PFSK-1 (cell line): Measurements from ENCODE around the gene ETFBKMT.

ENCODE experiments used
- FOXP2 ChIP-seq: optimal IDR thresholded peaks from 2 replicates; pipeline ENCODE3; 2011; ENCODE audit warnings: borderline replicate concordance, control low read depth, inconsistent platforms; ENCODE audit not compliant: insufficient read depth; ENCODE audit errors: extremely low read length, extremely low read depth
- POLR2AphosphoS5 ChIP-seq: IDR thresholded peaks from 2 replicates; pipeline ENCODE4 v1.6.1; 2012; ENCODE audit warnings: low read depth, mild to moderate bottlenecking, control low read depth, low read length, moderate library complexity
- SIN3A ChIP-seq: IDR thresholded peaks from 2 replicates; pipeline ENCODE4 v1.6.1; 2012; ENCODE audit warnings: mild to moderate bottlenecking, low read length, moderate library complexity, borderline replicate concordance; ENCODE audit not compliant: insufficient read depth
- TAF1 ChIP-seq: IDR thresholded peaks from 2 replicates; pipeline ENCODE4 v1.6.1; 2012; ENCODE audit warnings: low read length, control low read depth, borderline replicate concordance; ENCODE audit not compliant: insufficient read depth
- TF ChIP-seq, protein P1 (sequence below), 2 experiments: IDR thresholded peaks; 2 replicates each; pipeline versions ENCODE4 v1.6.1 to v1.8.0; 2011 to 2012; ENCODE audit warnings: low read depth in 2 of 2, low read length in 2 of 2, control low read depth in 1 of 2, inconsistent platforms in 1 of 2, mild to moderate bottlenecking in 1 of 2, moderate library complexity in 1 of 2; ENCODE audit not compliant: insufficient read depth in 1 of 2

GRCh38 chr12:31702047-31702446 is 42.6 kb downstream of the ETFBKMT start:
- TF ChIP-seq POLR2AphosphoS5, result no peak
- TF ChIP-seq, protein P1, sequence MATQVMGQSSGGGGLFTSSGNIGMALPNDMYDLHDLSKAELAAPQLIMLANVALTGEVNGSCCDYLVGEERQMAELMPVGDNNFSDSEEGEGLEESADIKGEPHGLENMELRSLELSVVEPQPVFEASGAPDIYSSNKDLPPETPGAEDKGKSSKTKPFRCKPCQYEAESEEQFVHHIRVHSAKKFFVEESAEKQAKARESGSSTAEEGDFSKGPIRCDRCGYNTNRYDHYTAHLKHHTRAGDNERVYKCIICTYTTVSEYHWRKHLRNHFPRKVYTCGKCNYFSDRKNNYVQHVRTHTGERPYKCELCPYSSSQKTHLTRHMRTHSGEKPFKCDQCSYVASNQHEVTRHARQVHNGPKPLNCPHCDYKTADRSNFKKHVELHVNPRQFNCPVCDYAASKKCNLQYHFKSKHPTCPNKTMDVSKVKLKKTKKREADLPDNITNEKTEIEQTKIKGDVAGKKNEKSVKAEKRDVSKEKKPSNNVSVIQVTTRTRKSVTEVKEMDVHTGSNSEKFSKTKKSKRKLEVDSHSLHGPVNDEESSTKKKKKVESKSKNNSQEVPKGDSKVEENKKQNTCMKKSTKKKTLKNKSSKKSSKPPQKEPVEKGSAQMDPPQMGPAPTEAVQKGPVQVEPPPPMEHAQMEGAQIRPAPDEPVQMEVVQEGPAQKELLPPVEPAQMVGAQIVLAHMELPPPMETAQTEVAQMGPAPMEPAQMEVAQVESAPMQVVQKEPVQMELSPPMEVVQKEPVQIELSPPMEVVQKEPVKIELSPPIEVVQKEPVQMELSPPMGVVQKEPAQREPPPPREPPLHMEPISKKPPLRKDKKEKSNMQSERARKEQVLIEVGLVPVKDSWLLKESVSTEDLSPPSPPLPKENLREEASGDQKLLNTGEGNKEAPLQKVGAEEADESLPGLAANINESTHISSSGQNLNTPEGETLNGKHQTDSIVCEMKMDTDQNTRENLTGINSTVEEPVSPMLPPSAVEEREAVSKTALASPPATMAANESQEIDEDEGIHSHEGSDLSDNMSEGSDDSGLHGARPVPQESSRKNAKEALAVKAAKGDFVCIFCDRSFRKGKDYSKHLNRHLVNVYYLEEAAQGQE (IDR thresholded peaks at IDR 0.05; ENCODE audit: insufficient read depth in 1 of 2, low read depth in 2 of 2, low read length in 2 of 2), result no peak
- TF ChIP-seq TAF1, result no peak
- TF ChIP-seq SIN3A, result no peak
- no peak for TF ChIP-seq FOXP2
